CD4-positive, alpha-beta T cell treated with Interleukin-2 at 100 ng/mL for 4 hours (primary cell): ENCODE measurements around the gene PNPLA6.
A peak's percentile ranks its signal among the peaks of the same experiment; 100 is the strongest.

Experiments
- DNase-seq: peaks from one replicate; pipeline ENCODE4 v3.0.0-alpha.2; 2020; ENCODE audit warnings: low spot score

The PNPLA6 gene

DNA sequence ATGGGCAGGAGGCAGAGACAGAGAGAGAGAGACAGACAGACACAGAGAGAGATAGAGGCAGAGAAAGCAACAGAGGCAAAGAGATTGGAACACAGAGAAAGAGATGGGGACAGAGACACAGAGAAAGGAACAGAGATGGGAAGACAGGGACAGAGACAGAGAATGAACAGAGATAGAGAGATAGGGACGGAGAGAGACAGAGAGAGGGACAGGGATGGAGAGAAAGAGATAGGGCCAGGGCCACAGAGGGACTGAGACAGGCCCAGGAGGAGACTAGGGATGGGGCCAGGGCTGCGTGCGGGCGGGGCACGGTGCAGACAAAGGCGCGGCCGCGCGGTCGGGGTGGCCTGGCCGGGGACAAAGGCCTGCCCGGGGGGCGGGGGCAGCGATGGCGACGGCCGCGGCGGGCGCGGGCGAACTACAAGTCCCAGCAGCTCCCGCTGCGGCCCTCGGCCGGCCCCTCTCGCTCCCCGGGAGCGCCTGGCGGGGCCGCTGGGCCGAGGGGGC lies 19.8 kb upstream of the PNPLA6 start, which contains the start of gene ZNF358:
TSS of gene ZNF358 (plus strand) at position 459 of the 507 bp plus-strand sequence. CDS start 3,140 bp downstream, outside the sequence.
- peak; percentile 8 for DNase-seq

- DNase-seq = no peak
Measured at GRCh38 chr19:7516333-7516732, 19.2 kb upstream of the PNPLA6 start.

DNA sequence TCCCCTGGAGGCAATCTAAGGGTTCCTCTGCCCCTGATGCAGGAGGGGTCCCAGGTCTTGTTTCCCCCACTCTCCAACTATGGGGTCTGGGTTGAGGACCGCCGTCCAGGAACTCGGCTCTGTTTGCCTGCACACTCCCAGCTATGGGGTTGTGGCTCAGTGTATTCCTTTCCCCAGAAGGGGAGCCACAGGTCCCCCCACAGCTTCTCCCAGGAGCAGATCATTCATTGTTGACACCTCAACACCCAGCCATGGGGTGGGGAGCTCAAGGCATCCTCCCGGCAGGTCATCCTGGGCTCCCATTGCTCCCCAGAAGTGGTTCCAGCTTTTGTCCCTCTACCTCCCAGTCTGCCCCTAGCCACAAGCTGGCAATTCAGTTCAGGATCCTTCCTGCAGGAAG lies 18.6 kb upstream of the PNPLA6 start:
- DNase-seq = no peak

GRCh38 chr19:7519361-7520130 lies 16.0 kb upstream of the PNPLA6 start:
- DNase-seq = no peak

- no peak for DNase-seq
Measured at GRCh38 chr19:7520131-7521051, 15.1 kb upstream of the PNPLA6 start.

DNA sequence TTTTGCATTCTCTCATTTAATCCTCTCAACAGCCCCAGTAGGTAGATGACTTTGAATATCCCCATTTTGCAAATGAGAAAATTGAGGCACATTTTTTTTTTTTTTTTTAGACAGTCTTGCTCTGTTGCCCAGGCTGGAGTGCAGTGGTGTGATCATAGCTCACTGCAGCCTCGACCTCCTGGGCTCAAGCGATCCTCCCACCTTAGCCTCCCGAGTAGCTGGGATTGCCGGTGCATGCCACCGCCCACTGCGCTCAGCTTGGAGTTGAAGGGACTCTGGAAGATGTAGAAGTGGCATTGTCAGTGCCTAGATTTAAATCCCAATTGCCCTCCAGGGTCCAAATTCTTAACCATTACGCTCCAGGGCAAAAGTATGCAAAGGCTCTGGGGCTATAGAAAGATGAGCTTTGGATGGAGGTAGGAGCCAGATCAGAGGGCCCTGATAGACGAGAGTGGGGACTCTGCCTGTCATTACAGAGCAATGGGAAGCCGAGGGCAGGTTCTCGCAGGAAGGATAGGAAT lies 13.9 kb upstream of the PNPLA6 start:
- DNase-seq = no peak

- peak; percentile 99 for DNase-seq
Measured at GRCh38 chr19:7522072-7522922, 13.2 kb upstream of the PNPLA6 start, which contains the start of gene MCOLN1. Gene MCOLN1 (plus strand): TSS chr19:7522624. CDS start chr19:7522751, 127 bp downstream.

DNA sequence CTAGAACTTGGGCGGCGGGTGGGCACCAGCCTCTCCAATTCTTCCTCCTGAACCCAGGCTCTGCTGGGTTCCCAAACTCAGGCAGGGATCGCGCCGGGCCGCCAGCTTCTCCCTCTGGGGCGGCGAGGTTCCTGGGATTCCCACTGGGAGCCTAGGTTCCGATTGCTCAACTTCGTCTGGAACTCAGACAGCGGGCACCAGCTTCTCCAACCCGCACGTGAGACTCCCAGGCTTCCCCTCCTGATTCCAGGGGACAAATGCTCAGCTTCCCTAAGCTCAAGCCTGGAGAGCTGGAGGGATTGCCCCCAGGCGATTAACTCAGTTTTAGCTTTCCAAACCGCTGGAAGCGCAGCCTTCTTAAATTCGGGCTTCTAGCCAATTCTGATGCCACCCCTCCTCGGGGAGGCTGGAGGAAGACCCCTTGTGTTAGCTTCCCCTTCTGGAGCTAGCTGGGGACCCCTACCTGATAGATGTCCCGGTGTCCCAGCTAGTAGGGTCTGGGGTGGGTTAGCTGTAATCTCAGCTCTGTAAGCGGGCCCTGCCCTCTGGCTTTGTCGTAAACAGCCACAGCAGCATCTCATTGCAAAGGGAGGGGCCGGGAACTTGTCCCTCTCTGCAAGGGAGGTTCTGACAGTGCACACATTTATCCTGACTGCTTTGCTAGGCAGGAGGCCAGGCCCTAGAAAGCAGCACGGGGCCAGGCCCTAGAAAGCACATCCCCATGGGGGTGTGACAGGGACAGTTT lies 12.4 kb upstream of the PNPLA6 start:
- DNase-seq = no peak

DNA sequence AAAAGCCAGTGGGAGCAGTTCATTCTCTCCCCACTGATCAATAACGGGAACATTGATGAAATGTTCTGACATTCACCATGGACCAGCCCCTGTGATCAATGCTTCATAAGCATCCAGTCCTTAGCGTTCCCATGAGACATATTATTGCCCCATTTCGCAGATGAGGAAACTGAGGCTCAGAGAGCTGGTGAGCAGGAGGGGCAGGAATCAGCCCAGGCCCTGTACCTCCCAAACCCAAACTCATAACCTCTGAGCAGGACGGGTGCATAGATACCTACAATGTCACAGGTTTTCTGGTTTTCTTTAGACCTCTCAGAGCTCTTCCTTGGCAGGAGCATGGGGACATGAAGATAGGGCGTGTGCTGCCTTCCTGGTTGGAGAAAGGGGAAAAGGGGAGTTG lies 11.0 kb upstream of the PNPLA6 start:
- no peak for DNase-seq

DNA sequence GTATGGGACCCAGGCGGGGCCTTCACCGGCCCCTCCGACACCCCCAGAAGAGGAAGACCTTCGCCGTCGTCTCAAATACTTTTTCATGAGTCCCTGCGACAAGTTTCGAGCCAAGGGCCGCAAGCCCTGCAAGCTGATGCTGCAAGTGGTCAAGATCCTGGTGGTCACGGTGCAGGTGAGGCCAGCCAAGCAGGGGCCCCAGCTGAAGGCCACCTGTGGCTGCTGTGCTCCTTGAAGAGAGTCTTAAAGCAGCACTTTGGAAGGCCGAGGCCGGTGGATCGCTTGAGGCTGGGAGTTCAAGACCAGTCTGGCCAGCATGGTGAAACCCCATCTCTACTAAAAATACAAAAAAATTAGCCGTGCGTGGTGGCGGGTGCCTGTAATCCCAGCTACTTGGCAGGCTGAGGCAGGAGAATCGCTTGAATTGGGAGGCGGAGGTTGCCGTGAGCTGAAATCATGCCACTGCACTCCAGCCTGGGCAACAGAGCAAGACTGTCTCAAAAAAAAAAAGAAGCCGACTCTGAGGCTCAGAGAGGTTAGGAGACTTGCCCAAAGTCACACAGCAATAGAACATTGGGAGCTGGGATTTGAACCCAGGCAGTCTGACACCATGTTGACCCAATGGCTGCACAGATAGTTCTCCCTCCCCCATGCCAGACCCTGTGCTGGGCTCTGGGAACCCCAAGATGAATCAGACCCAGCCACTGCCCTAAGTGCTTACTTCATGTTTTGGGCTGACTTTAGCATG lies 10.4 kb upstream of the PNPLA6 start:
- no peak for DNase-seq

DNA sequence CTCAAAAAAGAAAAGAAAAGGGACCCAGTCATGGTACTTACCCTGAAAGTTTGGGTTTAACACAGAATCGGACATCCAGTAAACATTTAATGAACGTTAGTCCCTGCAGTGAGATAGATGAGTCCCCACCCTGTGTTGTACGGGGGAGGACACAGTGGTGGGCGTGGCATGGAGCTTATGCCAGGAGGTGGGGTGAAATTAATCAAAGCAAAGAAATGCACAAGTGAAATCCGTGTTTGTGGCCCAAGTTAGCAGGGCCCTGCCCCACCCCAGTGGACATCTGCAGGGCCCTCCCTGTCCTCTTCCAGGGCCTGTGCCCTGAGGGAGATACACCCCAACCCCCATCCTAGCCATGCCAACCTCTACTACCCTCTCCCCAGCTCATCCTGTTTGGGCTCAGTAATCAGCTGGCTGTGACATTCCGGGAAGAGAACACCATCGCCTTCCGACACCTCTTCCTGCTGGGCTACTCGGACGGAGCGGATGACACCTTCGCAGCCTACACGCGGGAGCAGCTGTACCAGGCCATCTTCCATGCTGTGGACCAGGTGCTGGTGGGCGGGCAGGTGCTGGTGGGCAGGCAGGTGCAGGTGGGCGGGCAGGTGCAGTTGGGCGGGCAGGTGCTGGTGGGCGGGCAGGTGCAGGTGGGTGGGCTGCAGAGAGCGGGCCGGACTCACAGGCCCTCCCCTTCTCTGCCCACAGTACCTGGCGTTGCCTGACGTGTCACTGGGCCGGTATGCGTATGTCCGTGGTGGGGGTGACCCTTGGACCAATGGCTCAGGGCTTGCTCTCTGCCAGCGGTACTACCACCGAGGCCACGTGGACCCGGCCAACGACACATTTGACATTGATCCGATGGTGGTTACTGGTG lies 9.2 kb upstream of the PNPLA6 start:
- DNase-seq = no peak

GRCh38 chr19:7527516-7528191 lies 7.9 kb upstream of the PNPLA6 start:
- DNase-seq = no peak

GRCh38 chr19:7528192-7528519 lies 7.4 kb upstream of the PNPLA6 start:
- no peak for DNase-seq

DNA sequence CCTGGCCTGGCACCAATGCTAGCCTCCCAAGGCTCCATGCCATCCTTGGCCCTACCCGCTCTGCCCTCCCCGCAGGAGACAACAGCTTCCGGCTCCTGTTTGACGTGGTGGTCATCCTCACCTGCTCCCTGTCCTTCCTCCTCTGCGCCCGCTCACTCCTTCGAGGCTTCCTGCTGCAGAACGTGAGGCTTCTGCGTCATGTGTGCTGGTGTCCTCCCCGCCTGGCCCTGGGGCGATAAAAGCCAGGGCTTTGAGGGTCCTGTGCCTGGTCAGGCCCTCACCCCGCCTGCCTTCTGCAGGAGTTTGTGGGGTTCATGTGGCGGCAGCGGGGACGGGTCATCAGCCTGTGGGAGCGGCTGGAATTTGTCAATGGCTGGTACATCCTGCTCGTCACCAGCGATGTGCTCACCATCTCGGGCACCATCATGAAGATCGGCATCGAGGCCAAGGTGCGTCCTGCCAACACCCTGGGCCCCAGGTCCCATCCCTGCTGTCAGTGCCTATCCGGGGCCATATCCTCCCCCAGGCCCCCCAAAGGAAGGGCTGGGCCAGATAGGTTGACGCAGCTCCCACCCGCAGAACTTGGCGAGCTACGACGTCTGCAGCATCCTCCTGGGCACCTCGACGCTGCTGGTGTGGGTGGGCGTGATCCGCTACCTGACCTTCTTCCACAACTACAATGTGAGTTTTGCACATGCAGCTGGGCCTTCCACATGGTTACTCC lies 6.8 kb upstream of the PNPLA6 start:
- DNase-seq = no peak

GRCh38 chr19:7529246-7529600 lies 6.3 kb upstream of the PNPLA6 start:
- DNase-seq = no peak

GRCh38 chr19:7529610-7530490 lies 5.7 kb upstream of the PNPLA6 start:
- DNase-seq = no peak

DNA sequence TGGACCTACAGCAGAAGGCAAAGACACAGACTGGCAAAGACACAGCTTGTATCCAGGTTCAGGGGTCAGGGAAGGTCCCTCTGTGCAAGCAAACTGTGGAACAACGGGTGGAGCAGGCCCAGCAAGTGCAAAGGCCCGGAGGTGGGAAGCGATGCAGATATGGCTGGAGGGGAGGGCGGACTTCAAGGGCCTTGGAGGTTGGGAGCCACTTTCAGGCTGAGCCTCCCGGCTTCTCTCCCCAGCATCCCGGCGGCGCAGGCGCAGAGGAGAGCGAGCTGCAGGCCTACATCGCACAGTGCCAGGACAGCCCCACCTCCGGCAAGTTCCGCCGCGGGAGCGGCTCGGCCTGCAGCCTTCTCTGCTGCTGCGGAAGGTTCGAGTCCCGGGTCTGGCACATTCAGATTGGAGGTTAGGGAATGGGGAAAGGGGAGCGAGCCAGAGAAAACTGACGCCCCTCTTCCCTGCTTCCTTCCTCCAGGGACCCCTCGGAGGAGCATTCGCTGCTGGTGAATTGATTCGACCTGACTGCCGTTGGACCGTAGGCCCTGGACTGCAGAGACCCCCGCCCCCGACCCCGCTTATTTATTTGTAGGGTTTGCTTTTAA lies 2.1 kb upstream of the PNPLA6 start:
- no peak for DNase-seq
